ENCODE results near the gene MYDGF.

MYDGF gene

DNA sequence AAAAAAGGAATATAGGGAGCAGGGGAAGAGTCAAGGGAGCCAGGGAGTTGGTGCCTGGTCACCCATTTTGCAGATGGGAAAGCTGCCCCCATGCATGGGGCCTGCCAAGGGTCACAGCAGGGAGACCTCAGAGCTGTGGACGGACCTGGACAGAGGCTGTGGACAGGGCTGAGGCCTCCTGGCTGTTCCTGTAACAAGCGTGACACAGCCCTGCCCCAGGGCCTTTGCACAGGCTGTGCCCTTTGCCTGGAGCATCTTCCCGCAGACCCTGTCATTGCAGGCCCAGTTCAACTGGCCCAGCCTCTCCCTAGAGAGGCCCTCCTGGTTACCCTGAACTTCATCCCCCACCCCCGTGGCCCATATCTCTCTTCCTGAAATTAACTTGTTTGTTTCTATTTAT is 24.4 kb downstream of the MYDGF start:
- Histone ChIP-seq H3K9ac (ENCODE audit: low read length) (no peak overlapping the region), H3K4me3 (ENCODE audit: low read length) (no peak overlapping the region), H3K4me1 (ENCODE audit: control insufficient read depth, insufficient read depth, low read length) (peaks cover 26% of the 10 kb centered on the region), H3K27me3 (ENCODE audit: control insufficient read depth, insufficient read depth, low read length) (no peaks in the 10 kb centered on the region), H3K27ac (ENCODE audit: low read depth, low read length) (peak overlapping the region; percentile 85), H3K36me3 (ENCODE audit: control insufficient read depth, insufficient read depth, low read length) (peaks cover 4% of the 10 kb centered on the region)

- H3K9ac ChIP-seq (ENCODE audit: low read length), result no peak overlapping the region
- peak overlapping the region; percentile 55 for H3K27ac ChIP-seq (ENCODE audit: low read depth, low read length)
- H3K4me1 ChIP-seq (ENCODE audit: control insufficient read depth, insufficient read depth, low read length), result peaks cover 13% of the 10 kb centered on the region
- no peaks in the 10 kb centered on the region for H3K27me3 ChIP-seq (ENCODE audit: control insufficient read depth, insufficient read depth, low read length)
- no peaks in the 10 kb centered on the region for H3K36me3 ChIP-seq (ENCODE audit: control insufficient read depth, insufficient read depth, low read length)
- no peak overlapping the region for H3K4me3 ChIP-seq (ENCODE audit: low read length)
These were observed 27.5 kb downstream of the MYDGF start for GRCh38 chr19:4642625-4643024.

- peak overlapping the region; percentile 83 for H3K27ac ChIP-seq (ENCODE audit: low read depth, low read length)
- H3K4me3 ChIP-seq (ENCODE audit: low read length), result peak overlapping the region; percentile 81
- no peak overlapping the region for H3K9ac ChIP-seq (ENCODE audit: low read length)
- H3K27me3 ChIP-seq (ENCODE audit: control insufficient read depth, insufficient read depth, low read length), result no peaks in the 10 kb centered on the region
- H3K4me1 ChIP-seq (ENCODE audit: control insufficient read depth, insufficient read depth, low read length), result peaks cover 10% of the 10 kb centered on the region
- H3K36me3 ChIP-seq (ENCODE audit: control insufficient read depth, insufficient read depth, low read length), result no peaks in the 10 kb centered on the region
These were observed 29.0 kb downstream of the MYDGF start for GRCh38 chr19:4641132-4641531.

DNA sequence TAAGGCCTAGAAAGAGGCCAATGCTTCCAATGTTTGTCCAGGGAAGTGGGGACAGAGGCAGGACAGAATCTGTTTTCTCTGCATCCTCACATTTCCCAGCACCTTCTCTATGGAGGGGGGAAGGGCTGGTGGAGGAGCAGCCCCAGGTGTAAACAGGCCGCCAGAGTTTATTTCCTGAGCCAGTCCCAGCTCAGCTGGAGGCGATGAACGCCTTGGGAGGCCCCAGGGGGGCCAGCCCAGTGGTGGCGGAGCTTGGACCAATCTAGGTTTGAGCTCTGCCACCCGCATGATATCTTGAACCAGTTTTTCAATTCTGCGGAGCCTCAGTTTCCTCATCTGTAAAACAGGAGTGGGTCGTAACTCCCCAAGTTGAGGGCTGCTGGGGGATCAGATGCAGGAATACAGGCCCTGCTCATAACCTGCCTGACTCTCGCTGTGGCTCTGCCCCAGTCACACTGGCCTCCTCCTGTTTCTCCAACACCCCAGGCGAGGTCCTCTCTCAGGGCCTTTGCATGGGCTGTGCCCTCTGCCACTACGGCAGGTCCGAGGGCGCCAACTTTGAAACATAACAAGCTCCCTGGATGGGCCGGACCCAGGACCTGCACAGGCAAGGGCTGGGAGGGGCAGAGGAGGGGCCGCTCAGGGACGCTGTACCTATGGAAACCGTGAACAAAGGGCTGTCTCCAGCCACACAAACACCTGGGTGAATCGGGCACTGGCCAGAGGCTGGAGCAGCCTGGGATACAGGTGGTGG is 29.7 kb downstream of the MYDGF start:
- Histone ChIP-seq H3K27me3 (ENCODE audit: control insufficient read depth, insufficient read depth, low read length) (no peaks in the 10 kb centered on the region), H3K4me1 (ENCODE audit: control insufficient read depth, insufficient read depth, low read length) (peaks cover 12% of the 10 kb centered on the region), H3K4me3 (ENCODE audit: low read length) (peak overlapping the region; percentile 81), H3K9ac (ENCODE audit: low read length) (peak overlapping the region; percentile 71), H3K36me3 (ENCODE audit: control insufficient read depth, insufficient read depth, low read length) (no peaks in the 10 kb centered on the region), H3K27ac (ENCODE audit: low read depth, low read length) (peak overlapping the region; percentile 83)

- Histone ChIP-seq H3K9ac (ENCODE audit: low read length) (peak overlapping the region; percentile 71), H3K4me1 (ENCODE audit: control insufficient read depth, insufficient read depth, low read length) (peaks cover 12% of the 10 kb centered on the region), H3K27ac (ENCODE audit: low read depth, low read length) (peak overlapping the region; percentile 83)
These were observed 30.5 kb downstream of the MYDGF start for GRCh38 chr19:4639531-4640246.

DNA sequence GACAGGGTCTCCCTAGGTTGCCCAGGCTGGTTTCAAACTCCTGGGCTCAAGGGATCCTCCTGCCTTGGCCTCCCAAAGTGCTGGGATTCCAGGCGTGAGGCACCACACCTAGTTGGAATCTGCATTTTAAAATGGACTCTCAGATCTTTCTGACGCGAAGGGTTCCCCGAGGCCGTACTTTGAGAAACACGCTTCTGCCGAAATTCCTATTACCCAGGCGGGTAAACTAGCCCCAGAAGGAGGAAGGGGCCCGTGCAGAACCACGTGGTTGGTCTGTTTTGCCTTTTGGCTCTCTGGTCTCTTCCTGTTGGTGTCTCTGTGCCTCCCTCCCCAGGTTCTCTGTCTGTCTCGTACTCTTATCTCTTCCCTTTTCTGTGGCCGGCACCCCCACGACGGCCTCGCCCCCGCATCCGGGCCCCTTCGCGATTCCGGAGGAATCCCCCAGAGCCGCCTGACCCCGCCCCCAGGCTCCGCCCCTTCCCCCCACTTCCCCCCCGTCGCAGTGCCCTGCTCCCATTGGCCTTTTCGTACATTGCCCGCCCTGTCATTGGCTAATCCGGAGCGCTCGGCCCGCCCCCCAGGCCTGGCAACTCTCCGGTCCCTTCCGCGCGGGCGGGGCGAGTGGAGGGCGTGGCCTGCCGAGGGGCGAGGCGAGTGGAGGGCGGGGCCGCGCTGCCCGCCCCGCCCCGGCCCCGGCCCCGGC is 31.2 kb downstream of the MYDGF start, which contains the start of gene TNFAIP8L1:
Gene TNFAIP8L1 (plus strand): TSS at position 689 of the 703 bp plus-strand sequence. CDS start 12,354 bp downstream, outside the sequence.
- peak within 1 kb of the TSS; percentile 71 for H3K9ac ChIP-seq (ENCODE audit: low read length)
- H3K27ac ChIP-seq (ENCODE audit: low read depth, low read length), result peak within 1 kb of the TSS; percentile 83
- H3K36me3 ChIP-seq (ENCODE audit: control insufficient read depth, insufficient read depth, low read length), result no peaks in the 10 kb centered on the region
- peaks cover 12% of the 10 kb centered on the region for H3K4me1 ChIP-seq (ENCODE audit: control insufficient read depth, insufficient read depth, low read length)
- H3K4me3 ChIP-seq (ENCODE audit: low read length), result peak within 1 kb of the TSS; percentile 81
- no peaks in the 10 kb centered on the region for H3K27me3 ChIP-seq (ENCODE audit: control insufficient read depth, insufficient read depth, low read length)

More at GRCh38 chr19:4639531-4640246, 30.5 kb downstream of the MYDGF start:
- Histone ChIP-seq H3K4me3 (ENCODE audit: low read length) (peak overlapping the region; percentile 81), H3K27me3 (ENCODE audit: control insufficient read depth, insufficient read depth, low read length) (no peaks in the 10 kb centered on the region), H3K36me3 (ENCODE audit: control insufficient read depth, insufficient read depth, low read length) (no peaks in the 10 kb centered on the region)

DNA sequence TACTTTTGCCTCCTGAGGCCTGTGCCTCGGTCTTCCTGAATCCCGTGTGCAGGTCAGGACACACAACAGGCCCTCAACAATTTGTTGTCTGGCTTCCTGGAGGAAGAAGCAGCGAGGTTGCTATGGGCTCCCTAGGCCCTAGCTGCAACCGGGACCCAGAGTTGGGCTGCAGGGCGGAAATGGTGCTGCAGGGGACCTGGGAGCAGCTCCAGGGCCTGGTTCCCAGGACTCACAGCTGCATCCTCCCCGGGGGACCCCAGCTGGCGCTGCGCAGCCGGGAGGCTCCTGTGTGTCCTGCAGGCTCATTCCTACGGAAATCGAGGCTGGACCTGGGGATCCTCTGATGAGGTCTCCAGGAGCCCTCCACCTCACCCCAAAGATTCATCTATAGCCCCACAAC is 31.8 kb downstream of the MYDGF start:
- H3K4me3 ChIP-seq (ENCODE audit: low read length), result no peak overlapping the region
- no peak overlapping the region for H3K9ac ChIP-seq (ENCODE audit: low read length)
- no peak overlapping the region for H3K27ac ChIP-seq (ENCODE audit: low read depth, low read length)
- no peaks in the 10 kb centered on the region for H3K27me3 ChIP-seq (ENCODE audit: control insufficient read depth, insufficient read depth, low read length)
- H3K36me3 ChIP-seq (ENCODE audit: control insufficient read depth, insufficient read depth, low read length), result no peaks in the 10 kb centered on the region
- peaks cover 12% of the 10 kb centered on the region for H3K4me1 ChIP-seq (ENCODE audit: control insufficient read depth, insufficient read depth, low read length)

DNA sequence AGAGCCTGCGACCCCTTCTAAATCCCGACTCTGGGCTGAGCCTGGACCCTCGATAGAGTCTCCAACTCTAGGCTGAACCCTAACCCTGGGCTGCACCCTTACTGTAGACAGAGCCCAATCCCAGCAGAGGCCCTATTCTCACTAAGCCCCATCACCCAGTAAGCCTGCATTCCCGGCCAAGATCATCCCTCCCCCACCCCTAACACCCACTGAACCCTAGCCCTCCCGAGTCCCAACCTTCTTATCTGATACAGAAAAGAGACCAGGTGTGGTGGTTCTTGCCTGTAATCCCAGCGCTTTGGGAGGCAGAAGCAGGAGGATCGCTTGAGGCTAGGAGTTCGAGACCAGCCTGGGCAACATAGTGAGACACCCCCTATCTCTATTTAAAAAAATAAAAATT is 33.4 kb downstream of the MYDGF start:
- Histone ChIP-seq H3K4me1 (ENCODE audit: control insufficient read depth, insufficient read depth, low read length) (peaks cover 12% of the 10 kb centered on the region), H3K27ac (ENCODE audit: low read depth, low read length) (no peak overlapping the region), H3K4me3 (ENCODE audit: low read length) (peak overlapping the region; percentile 76), H3K9ac (ENCODE audit: low read length) (no peak overlapping the region), H3K27me3 (ENCODE audit: control insufficient read depth, insufficient read depth, low read length) (no peaks in the 10 kb centered on the region), H3K36me3 (ENCODE audit: control insufficient read depth, insufficient read depth, low read length) (no peaks in the 10 kb centered on the region)

- peak overlapping the region; percentile 87 for H3K9ac ChIP-seq (ENCODE audit: low read length)
These were observed 33.9 kb downstream of the MYDGF start for GRCh38 chr19:4636151-4636717.

GRCh38 chr19:4635754-4636116 is 34.4 kb downstream of the MYDGF start:
- Histone ChIP-seq H3K9ac (ENCODE audit: low read length) (peak overlapping the region; percentile 87), H3K4me3 (ENCODE audit: low read length) (peak overlapping the region; percentile 76), H3K36me3 (ENCODE audit: control insufficient read depth, insufficient read depth, low read length) (no peaks in the 10 kb centered on the region), H3K4me1 (ENCODE audit: control insufficient read depth, insufficient read depth, low read length) (peaks cover 5% of the 10 kb centered on the region), H3K27me3 (ENCODE audit: control insufficient read depth, insufficient read depth, low read length) (no peaks in the 10 kb centered on the region), H3K27ac (ENCODE audit: low read depth, low read length) (peak overlapping the region; percentile 79)

More at GRCh38 chr19:4636151-4636717, 33.9 kb downstream of the MYDGF start:
- H3K4me3 ChIP-seq (ENCODE audit: low read length), result peak overlapping the region; percentile 76
- no peaks in the 10 kb centered on the region for H3K27me3 ChIP-seq (ENCODE audit: control insufficient read depth, insufficient read depth, low read length)
- H3K36me3 ChIP-seq (ENCODE audit: control insufficient read depth, insufficient read depth, low read length), result no peaks in the 10 kb centered on the region
- peak overlapping the region; percentile 79 for H3K27ac ChIP-seq (ENCODE audit: low read depth, low read length)
- peaks cover 10% of the 10 kb centered on the region for H3K4me1 ChIP-seq (ENCODE audit: control insufficient read depth, insufficient read depth, low read length)

- Histone ChIP-seq H3K4me1 (ENCODE audit: control insufficient read depth, insufficient read depth, low read length) (peaks cover 2% of the 10 kb centered on the region), H3K27me3 (ENCODE audit: control insufficient read depth, insufficient read depth, low read length) (no peaks in the 10 kb centered on the region), H3K9ac (ENCODE audit: low read length) (no peak overlapping the region), H3K27ac (ENCODE audit: low read depth, low read length) (no peak overlapping the region), H3K36me3 (ENCODE audit: control insufficient read depth, insufficient read depth, low read length) (no peaks in the 10 kb centered on the region), H3K4me3 (ENCODE audit: low read length) (no peak overlapping the region)
These were observed 36.8 kb downstream of the MYDGF start for GRCh38 chr19:4633140-4633967.

Measured in rectal smooth muscle tissue (tissue), 1 donor.